EH (cell line): ENCODE data around the gene ABL1.

Source experiments
- DNase-seq: peaks from one replicate; pipeline ENCODE4 v3.0.0-alpha.2; 2015; ENCODE audit warnings: low read depth

Gene ABL1

DNA sequence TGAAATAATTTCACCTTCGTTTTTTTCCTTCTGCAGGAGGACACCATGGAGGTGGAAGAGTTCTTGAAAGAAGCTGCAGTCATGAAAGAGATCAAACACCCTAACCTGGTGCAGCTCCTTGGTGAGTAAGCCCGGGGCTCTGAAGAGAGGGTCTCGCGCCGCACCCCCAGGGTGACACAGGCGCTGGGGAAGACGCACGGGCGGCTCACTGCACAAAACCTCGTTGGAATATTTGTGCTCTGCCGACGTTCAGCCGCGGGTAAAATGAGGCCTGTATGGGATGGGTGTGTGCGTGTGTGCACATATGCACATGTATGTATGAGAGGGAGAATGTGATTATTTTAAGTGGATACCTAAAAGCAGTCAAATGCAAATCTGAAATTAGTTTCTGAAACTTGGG lies 37.0 kb downstream of the ABL1 start:
- no peak for DNase-seq

DNA sequence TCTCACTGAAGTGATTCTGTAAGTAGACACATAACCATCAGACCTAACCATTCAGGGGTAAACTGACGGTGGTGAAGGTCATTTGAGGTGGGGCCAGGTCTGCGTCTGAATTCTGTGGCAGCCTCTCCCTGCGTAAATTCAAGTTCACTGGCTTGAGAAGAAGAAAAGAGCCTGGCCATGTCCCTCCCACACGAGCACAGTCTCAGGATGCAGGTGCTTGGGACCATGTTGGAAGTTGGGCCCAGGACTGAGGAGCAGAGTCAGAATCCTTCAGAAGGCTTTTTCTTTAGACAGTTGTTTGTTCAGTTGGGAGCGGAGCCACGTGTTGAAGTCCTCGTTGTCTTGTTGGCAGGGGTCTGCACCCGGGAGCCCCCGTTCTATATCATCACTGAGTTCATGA lies 37.5 kb downstream of the ABL1 start:
- no peak for DNase-seq

DNA sequence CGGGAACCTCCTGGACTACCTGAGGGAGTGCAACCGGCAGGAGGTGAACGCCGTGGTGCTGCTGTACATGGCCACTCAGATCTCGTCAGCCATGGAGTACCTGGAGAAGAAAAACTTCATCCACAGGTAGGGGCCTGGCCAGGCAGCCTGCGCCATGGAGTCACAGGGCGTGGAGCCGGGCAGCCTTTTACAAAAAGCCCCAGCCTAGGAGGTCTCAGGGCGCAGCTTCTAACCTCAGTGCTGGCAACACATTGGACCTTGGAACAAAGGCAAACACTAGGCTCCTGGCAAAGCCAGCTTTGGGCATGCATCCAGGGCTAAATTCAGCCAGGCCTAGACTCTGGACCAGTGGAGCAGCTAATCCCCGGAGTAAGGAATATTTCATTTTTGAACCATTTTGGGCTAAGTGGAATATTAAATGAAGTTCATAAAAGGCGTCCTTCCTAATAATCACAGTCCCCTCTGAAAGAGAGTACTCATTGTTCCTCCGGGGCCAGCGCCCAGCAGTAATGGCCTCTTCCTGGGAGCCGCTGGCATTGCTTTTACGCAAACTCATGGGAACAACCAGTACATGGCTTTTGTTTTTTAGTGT lies 38.0 kb downstream of the ABL1 start:
- DNase-seq = no peak

DNA sequence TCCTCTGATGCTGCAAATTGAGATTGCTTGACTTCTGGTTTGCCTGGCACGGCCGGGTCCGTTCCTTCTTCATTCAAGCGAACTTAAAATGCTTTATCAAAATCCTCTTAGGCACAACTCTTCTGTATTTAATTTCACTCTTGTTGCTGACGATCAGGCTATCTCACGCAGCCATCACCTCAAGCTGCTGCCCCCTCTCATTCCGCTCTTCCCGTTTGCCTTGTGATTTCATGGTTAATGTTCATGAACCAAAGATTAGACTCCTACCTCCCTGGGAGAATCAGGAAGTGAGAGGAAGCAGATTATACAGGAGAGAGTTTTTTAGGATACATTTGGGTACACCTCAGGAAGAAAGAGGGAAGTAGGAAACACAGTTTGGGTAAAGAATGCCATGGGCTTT lies 38.9 kb downstream of the ABL1 start:
- DNase-seq = no peak

DNA sequence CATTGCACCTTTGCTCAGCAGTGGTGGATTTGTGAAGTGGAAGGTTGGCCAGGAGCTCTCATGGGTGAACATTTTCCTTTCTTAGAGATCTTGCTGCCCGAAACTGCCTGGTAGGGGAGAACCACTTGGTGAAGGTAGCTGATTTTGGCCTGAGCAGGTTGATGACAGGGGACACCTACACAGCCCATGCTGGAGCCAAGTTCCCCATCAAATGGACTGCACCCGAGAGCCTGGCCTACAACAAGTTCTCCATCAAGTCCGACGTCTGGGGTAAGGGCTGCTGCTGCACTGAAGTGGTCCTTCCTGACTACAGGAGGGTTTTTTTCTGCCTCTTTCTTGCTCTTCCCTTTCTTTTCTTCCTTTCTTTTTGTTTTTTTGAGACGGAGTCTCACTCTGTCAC lies 39.7 kb downstream of the ABL1 start:
- DNase-seq = no peak

DNA sequence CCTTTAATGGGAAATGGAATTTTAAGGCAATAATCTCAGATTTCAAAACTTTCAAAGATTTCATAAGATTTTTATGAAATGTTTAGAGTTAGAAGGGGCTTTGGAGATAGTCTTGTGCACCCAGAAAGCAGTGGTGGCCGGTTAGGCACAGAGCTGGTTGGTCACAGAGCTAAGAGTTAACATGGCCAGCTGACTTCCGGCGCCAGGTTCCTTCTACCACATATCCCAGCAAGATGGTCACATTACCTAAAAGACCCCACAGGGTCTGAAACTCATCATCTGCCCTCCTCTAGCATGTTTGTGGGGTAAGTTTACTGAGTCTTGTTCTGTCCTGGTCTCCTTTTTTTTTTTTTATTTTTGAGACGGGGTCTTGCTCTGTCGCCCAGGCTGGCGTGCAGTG lies 42.2 kb downstream of the ABL1 start:
- no peak for DNase-seq

DNA sequence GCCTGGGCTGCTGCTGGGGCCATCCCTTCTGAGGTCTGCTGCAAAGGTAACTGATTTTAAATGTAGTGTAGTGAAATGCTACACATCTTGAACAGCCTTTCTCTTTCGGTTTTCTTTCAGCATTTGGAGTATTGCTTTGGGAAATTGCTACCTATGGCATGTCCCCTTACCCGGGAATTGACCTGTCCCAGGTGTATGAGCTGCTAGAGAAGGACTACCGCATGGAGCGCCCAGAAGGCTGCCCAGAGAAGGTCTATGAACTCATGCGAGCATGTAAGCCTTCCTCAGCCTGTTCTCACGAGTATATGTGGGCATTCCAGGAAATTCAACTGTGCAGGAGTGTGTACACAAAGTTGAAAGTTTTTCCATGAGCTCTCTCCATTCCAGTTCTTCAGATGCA lies 43.2 kb downstream of the ABL1 start:
- DNase-seq = no peak

DNA sequence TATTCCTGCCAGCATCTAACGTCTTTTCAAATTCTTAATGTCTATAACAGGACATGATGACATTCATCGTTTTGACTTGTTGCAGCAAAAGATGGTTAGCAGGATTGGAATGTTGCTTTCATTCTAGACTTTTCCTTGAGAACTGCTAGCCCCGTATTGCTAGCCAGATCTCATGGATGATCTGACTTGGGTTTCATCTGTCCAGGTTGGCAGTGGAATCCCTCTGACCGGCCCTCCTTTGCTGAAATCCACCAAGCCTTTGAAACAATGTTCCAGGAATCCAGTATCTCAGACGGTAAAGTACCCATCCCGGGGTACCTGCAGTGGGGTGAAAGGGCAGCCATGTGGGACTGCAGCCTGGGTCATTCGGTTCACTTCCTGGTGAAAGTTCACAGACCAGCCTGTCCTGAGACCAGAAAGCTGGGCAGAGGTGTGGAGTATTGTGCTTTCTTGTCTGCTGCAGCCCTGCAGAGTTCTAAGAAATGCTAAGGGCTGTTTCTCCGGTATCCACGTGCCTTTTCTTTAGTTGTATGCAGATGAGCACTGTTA lies 44.9 kb downstream of the ABL1 start:
- no peak for DNase-seq

DNA sequence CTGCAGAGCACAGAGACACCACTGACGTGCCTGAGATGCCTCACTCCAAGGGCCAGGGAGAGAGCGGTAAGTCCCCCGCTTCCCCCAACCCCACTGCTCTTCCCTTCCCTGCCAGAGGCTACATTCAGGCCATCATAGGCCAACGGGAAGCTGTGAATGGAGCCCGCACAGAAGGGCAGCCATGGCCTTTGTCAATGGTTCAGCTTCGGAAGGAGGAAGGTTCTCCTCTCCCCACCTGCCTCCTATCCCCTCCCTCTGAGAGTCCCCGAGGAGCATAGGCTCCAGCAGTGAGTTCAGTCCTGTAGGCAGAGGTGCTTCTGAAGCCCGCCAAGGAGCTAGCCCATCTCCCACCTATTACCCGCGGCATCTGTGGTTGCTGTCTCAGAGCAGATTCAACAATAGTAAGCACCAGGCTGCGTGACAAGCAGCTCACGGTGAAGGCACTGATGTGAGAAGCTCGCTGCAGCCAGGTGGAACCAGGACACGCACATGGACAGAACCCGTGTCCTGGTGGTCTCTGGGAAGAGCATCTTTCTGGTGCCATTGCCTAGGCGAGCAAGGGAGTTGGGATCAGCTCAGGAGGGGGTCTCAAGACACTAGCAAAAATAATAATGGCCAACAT lies 45.7 kb downstream of the ABL1 start:
- no peak for DNase-seq

DNA sequence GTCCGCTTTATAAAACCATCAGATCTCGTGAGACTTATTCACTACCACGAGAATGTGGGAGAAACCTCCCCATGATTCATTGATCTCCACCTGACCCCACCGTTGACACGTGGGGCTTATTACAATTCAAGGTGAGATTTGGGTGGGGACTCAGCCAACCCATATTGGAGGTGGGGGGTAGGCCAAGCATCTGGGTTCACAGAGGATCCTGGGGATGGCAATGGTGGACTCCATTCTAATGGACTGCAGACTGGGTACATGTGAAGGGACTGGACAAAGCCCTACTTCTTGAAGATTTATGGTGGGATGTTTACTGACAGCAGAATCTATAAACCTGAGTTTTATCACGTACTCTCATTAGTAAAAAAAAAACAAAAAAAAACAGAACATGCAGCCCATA lies 46.5 kb downstream of the ABL1 start:
- no peak for DNase-seq

DNA sequence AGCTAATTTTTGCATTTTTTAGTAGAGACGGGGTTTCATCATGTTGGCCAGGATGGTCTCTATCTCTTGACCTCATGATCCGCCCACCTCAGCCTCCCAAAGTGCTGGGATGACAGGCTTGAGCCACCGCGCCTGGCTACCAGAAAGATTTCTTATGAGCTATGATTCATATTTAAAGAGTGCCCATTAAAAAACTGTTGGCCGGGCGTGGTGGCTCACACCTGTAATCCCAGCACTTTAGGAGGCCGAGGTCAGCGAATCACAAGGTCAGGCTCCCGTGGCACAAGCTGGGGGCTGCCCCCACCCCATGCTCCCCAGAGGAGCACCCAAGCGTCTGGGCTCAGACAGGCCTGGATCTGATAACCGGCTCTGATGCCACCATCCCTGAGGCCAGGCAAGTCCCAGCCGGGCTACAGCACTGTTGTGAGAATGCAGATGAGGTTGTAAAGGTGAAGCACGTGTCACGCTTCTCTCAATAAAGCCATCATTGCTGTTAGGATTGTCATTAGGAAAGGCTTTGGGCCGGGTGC lies 47.7 kb downstream of the ABL1 start:
- no peak for DNase-seq

DNA sequence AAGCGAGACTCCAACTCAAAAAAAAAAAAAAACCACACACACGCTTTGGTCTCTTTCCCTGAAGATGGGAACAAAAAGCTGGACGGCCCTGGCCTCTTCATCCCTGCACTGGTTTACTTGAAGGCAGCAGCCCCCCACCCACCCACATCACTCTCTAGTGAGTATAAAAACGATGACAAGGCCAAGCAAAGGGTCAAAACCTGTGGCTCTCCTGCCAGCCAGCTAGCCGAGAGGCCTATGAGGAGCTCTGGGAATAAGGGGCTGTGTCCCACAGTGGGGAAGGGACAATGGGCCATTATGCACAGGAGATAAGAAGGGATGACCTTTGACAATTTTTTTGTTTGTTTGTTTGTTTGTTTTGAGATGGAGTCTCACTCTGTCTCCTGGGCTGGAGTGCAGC lies 48.4 kb downstream of the ABL1 start:
- no peak for DNase-seq

DNA sequence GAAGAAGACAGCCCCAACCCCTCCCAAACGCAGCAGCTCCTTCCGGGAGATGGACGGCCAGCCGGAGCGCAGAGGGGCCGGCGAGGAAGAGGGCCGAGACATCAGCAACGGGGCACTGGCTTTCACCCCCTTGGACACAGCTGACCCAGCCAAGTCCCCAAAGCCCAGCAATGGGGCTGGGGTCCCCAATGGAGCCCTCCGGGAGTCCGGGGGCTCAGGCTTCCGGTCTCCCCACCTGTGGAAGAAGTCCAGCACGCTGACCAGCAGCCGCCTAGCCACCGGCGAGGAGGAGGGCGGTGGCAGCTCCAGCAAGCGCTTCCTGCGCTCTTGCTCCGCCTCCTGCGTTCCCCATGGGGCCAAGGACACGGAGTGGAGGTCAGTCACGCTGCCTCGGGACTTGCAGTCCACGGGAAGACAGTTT lies 49.1 kb downstream of the ABL1 start:
- no peak for DNase-seq

DNA sequence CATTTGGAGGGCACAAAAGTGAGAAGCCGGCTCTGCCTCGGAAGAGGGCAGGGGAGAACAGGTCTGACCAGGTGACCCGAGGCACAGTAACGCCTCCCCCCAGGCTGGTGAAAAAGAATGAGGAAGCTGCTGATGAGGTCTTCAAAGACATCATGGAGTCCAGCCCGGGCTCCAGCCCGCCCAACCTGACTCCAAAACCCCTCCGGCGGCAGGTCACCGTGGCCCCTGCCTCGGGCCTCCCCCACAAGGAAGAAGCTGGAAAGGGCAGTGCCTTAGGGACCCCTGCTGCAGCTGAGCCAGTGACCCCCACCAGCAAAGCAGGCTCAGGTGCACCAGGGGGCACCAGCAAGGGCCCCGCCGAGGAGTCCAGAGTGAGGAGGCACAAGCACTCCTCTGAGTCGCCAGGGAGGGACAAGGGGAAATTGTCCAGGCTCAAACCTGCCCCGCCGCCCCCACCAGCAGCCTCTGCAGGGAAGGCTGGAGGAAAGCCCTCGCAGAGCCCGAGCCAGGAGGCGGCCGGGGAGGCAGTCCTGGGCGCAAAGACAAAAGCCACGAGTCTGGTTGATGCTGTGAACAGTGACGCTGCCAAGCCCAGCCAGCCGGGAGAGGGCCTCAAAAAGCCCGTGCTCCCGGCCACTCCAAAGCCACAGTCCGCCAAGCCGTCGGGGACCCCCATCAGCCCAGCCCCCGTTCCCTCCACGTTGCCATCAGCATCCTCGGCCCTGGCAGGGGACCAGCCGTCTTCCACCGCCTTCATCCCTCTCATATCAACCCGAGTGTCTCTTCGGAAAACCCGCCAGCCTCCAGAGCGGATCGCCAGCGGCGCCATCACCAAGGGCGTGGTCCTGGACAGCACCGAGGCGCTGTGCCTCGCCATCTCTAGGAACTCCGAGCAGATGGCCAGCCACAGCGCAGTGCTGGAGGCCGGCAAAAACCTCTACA lies 49.8 kb downstream of the ABL1 start:
- no peak for DNase-seq

DNA sequence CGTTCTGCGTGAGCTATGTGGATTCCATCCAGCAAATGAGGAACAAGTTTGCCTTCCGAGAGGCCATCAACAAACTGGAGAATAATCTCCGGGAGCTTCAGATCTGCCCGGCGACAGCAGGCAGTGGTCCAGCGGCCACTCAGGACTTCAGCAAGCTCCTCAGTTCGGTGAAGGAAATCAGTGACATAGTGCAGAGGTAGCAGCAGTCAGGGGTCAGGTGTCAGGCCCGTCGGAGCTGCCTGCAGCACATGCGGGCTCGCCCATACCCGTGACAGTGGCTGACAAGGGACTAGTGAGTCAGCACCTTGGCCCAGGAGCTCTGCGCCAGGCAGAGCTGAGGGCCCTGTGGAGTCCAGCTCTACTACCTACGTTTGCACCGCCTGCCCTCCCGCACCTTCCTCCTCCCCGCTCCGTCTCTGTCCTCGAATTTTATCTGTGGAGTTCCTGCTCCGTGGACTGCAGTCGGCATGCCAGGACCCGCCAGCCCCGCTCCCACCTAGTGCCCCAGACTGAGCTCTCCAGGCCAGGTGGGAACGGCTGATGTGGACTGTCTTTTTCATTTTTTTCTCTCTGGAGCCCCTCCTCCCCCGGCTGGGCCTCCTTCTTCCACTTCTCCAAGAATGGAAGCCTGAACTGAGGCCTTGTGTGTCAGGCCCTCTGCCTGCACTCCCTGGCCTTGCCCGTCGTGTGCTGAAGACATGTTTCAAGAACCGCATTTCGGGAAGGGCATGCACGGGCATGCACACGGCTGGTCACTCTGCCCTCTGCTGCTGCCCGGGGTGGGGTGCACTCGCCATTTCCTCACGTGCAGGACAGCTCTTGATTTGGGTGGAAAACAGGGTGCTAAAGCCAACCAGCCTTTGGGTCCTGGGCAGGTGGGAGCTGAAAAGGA lies 50.7 kb downstream of the ABL1 start:
- no peak for DNase-seq

DNA sequence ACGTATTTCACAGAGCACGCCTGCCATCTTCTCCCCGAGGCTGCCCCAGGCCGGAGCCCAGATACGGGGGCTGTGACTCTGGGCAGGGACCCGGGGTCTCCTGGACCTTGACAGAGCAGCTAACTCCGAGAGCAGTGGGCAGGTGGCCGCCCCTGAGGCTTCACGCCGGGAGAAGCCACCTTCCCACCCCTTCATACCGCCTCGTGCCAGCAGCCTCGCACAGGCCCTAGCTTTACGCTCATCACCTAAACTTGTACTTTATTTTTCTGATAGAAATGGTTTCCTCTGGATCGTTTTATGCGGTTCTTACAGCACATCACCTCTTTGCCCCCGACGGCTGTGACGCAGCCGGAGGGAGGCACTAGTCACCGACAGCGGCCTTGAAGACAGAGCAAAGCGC lies 51.9 kb downstream of the ABL1 start:
- DNase-seq = no peak

DNA sequence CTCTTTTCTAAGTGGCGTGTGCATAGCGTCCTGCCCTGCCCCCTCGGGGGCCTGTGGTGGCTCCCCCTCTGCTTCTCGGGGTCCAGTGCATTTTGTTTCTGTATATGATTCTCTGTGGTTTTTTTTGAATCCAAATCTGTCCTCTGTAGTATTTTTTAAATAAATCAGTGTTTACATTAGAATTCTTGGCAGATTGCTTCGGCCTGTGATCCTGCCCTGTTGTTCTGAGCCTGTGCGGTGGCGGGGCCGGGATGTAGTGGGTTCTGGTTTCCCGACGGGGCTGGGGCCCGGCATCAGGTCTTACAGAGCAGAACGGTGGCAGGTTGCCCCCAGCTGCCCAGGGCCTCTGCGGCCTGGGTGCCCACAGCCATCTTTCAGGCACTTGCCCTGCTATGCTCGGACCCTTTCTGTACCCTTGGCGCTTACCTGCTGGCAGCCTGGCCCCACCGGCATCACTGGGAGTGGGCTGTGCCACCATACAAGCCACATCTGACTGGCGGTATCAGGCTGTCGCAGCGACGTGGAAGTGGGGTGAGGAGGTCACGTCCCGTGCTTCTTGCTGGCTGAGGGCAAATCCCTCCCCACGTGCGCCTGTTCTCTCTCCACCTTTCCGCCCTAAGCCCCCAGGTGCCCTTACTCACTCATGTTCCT lies 52.6 kb downstream of the ABL1 start:
- no peak for DNase-seq

DNA sequence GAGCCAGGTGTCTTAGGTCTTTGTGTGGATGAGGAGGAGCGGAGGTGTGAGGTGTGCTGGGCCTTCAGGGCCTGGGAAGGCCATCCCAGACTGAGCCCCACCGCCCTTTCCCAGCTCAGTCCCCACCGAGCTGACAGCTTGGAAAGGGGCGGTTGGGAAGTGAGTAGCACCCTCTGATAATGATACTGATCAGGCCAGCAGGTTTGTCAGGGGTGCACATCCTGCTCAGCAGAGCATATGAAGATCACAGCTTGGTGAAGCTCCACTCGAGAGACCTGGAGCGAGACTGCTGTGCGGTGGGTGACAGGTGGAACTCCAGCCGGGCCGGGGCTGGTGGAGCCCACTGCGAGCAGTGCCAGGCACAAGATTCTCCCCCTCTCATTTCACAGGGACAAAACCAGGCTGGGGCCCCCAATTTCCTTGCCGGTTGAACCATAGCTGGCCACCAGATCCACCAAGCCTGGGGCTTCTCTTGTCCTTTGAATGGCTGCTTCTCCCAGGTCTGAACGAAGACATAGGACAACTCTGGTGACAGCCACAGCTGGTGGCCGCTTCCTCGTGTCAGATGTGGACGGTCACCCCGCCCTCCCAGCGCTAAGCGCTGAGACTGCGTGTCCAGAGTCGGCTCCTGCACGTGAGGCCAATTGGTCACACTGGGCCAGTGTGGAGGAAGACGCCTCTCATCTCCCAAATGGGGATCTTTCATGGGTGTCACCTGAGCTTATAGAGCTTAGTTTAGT lies 53.3 kb downstream of the ABL1 start:
- DNase-seq = no peak

DNA sequence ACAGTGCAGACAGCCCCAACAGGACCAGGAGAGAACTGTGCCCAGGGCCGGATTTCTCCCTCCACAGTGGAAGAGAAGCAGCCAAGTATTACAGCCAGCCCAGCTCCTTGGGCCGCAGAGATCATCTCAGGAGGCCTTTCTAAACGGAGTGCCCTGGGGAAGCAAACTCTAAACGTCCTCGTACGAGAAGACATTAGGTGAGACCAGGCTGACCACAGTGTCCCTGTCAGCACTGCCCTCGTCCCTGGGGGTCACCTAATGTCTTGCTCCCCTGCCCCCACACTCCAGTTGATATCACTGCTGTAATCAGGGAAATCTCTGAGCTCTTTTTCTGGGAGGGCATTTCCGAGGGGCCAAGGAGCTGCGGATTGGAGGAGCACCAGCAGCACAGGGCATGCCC lies 55.1 kb downstream of the ABL1 start:
- no peak for DNase-seq

DNA sequence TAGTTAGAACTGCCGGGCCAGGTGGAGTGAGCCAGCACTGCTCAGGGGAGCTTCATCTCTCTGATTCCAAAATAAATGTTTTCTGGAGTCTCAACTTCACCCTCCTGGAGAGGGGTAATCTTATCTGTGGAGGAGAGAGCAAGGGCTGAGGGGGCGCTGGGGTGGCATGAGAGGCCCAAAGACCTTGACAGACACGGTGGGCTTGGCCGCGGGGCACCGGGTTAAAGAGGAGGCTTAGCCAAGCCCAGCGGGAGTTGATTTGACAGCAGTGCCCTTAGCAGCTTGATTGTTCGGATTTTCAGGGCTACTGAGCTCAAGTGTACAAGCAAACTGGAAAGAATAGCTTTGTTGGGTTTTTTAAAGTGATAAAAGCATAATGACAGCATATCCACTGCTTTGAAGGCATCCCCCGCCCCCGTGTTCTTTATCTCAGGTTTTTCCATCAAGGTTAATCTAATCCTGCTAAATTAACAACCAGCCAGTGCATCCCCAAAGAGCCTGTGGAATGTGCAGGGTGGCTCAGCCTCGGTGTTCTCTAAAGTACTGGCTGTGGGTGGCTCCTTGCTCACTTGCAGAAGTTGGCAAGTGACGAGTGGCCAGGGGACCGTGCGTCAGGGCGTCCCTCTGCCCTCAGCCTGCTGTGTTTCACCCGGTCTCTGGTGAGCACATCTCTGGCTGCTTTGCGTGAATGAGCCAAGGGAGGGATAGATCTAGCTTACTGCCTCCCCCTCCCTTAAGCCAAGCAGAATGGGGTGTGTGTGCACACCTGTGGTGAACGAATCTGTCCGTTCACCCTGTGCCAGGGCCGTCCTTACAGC lies 56.0 kb downstream of the ABL1 start:
- DNase-seq = no peak
